ENCODE data around the gene EXOC3L1. TPM values are rescaled to one million over a fixed set of nuclear protein-coding genes. Genes with fewer than 3 reads are reported as not detected.

EXOC3L1 gene
- total and polyA plus RNA-seq, 2 of the 4 experiments (the other 2 are of a cell fraction) = not detected

DNA sequence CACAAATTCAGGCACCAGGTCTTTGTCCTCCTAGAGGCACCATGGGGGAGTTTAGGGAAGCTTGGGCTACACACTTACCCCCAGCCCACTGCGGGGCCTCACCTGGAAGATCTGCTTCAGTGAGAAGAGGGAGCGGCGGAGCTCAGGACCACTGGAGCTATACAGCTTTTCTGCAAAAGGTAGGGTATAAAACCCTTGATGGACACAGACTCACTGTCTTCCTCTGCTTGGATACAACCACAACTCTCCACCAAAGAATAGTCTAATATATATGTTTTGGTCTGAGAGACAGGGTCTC is 48.3 kb upstream of the EXOC3L1 start:
- Histone ChIP-seq H3K4me1 (ENCODE audit: control insufficient read depth, insufficient read depth, low read length) (peaks cover 21% of the 10 kb centered on the region), H2AK5ac (ENCODE audit: low read depth, low read length) (no peak overlapping the region), H3K9me3 (ENCODE audit: control insufficient read depth, insufficient read depth, low read length) (no peaks in the 10 kb centered on the region), H2AFZ (replicated peaks; ENCODE audit: low read length, poor library complexity) (no peak overlapping the region), H3K27ac (ENCODE audit: insufficient read depth, low read length) (no peak overlapping the region), H2BK120ac (ENCODE audit: low read depth, low read length) (no peak overlapping the region), H2AK9ac (replicated peaks; ENCODE audit: low read depth, low read length, poor library complexity) (no peak overlapping the region), H3K56ac (ENCODE audit: extremely low read depth, insufficient read depth, low read length) (no peak overlapping the region), H3K27me3 (ENCODE audit: control insufficient read depth, insufficient read depth, low read length) (no peaks in the 10 kb centered on the region), H4K5ac (ENCODE audit: low read depth, low read length) (no peak overlapping the region), H2BK15ac (ENCODE audit: low read depth, low read length) (no peak overlapping the region), H3K4ac (ENCODE audit: low read depth, low read length) (no peak overlapping the region), H2BK20ac (ENCODE audit: low read depth, low read length) (no peak overlapping the region), H2BK5ac (ENCODE audit: low read depth, low read length, poor library complexity, severe bottlenecking) (no peak overlapping the region), H3K36me3 (ENCODE audit: control insufficient read depth, insufficient read depth, low read length) (peaks cover 50% of the 10 kb centered on the region), H3K23ac (ENCODE audit: low read depth, low read length) (no peak overlapping the region), H4K91ac (ENCODE audit: insufficient read depth, low read depth, low read length) (no peak overlapping the region), H3K79me1 (ENCODE audit: low read depth in 1 of 2, low read length in 2 of 2) (peaks cover 30 to 70% of the 10 kb centered on the region in 2 experiments; a peak in 3 of 4 replicates), H3K9ac (ENCODE audit: low read depth, low read length) (no peak overlapping the region), H3K4me2 (ENCODE audit: low read depth, low read length) (no peak overlapping the region), H3K4me3 (ENCODE audit: insufficient read depth, low read depth, low read length) (no peak overlapping the region), H4K8ac (ENCODE audit: low read depth in 2 of 2, low read length in 2 of 2) (no peak overlapping the region), H3K18ac (ENCODE audit: low read depth, low read length) (no peak overlapping the region), H4K20me1 (ENCODE audit: insufficient read depth, low read length) (no peaks in the 10 kb centered on the region; the same call in 1 of the 2 replicates), H3K14ac (replicated peaks; ENCODE audit: low read depth, low read length) (no peak overlapping the region), H3K9me1 (ENCODE audit: insufficient read depth, low read length) (peaks cover 26% of the 10 kb centered on the region)
- no peak for ATAC-seq (ENCODE audit: low read depth)
- TF ChIP-seq FOS (IDR thresholded peaks at IDR 0.05; ENCODE audit: low read depth, low read length) (no peak), MAFK (IDR thresholded peaks at IDR 0.05; ENCODE audit: low read depth, low read length) (no peak), RFX5 (IDR thresholded peaks at IDR 0.05; ENCODE audit: low read depth, low read length) (no peak), POLR2A (IDR thresholded peaks at IDR 0.05; ENCODE audit: low read depth, low read length) (no peak), USF2 (IDR thresholded peaks at IDR 0.05; ENCODE audit: low read depth, low read length) (no peak), RAD21 (IDR thresholded peaks at IDR 0.05; ENCODE audit: low read length) (no peak), MAZ (IDR thresholded peaks at IDR 0.05; ENCODE audit: borderline replicate concordance, low read depth, low read length) (no peak), MXI1 (IDR thresholded peaks at IDR 0.05; ENCODE audit: borderline replicate concordance, low read depth, low read length) (no peak), CTCF (conservative IDR thresholded peaks at IDR 0.05; ENCODE audit: low read depth, low read length) (no peak), BHLHE40 (IDR thresholded peaks at IDR 0.05; ENCODE audit: low read depth, low read length) (no peak), NFE2L2 (IDR thresholded peaks at IDR 0.05; ENCODE audit: low read depth, low read length) (no peak), ELK1 (IDR thresholded peaks at IDR 0.05; ENCODE audit: borderline replicate concordance, low read depth, low read length) (no peak), SMC3 (IDR thresholded peaks at IDR 0.05; ENCODE audit: low read depth, low read length) (no peak), CEBPB (IDR thresholded peaks at IDR 0.05; ENCODE audit: low read depth, low read length) (no peak), RCOR1 (IDR thresholded peaks at IDR 0.05; ENCODE audit: insufficient replicate concordance, low read length) (no peak), CHD1 (IDR thresholded peaks at IDR 0.05; ENCODE audit: low read depth, low read length) (no peak)
- no peak for DNase-seq
- in situ Hi-C loops (cut with MboI; ENCODE audit: low sequenced_read_pairs) = no loop called here
- ChIA-PET POLR2A (ENCODE audit: unreplicated experiment) (no interaction called here), CTCF (no interaction called here)
- no CpG with 5 or more reads among the region's 3 CpGs for WGBS, 2 experiments (ENCODE audit: extremely low coverage in 2 of 2, insufficient read length in 1 of 2)
- intact Hi-C loops (cut with micrococcal nuclease) = no loop called here
- no TSS peak for BruUV-seq (replicated peaks)
- dilution Hi-C loops (cut with HindIII; ENCODE audit: low sequenced_read_pairs, unreplicated experiment) = no loop called here
